ENCODE measurements around the gene SAMD4B.

The SAMD4B gene

GRCh38 chr19:39397360-39398296, 55.4 kb downstream of the SAMD4B start:
- peak; percentile 73 for DNase-seq

- no peak for DNase-seq
These were observed 56.2 kb downstream of the SAMD4B start for GRCh38 chr19:39398297-39398864.

DNA sequence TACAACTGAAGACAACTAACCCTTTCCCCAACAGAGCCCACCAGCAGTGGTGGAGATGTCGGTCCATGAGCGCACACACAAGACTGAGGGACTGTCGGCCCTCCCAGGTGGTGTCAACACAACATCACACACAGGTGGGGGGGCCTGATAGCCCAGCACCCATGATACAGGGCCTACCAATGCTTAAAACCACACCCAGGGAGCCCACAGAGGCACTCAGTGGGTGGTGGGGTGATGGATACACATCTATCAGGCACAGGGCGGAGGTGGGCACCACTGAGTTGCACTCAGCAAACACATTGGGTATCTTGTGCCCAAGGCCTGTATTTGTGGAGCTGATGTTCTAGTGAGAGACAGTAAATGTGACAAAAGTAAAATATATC, 57.4 kb downstream of the SAMD4B start:
- DNase-seq = no peak

GRCh38 chr19:39400061-39400460, 57.8 kb downstream of the SAMD4B start:
- DNase-seq = no peak

DNA sequence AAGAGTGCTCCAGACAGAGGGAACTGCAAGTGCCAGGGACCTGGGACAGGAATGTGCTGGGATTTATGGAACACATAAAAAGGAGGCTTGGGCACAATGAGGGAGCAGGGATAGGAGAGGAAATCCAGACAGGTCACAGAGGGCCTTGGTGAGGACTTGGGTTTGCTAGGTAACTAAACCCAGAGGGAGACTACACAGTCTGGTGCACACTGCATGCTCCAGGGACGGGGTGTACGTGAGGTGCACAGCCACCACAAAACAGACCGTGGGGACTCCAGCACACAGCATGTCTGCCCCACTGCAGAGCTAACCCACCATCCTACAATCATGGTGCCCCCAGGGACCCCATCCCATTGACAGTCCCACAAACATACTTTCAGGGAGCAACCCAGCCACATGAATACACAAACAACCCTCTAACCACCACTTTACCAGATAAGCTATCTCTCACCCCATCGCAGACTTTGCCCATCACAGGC, 58.9 kb downstream of the SAMD4B start:
- no peak for DNase-seq

- DNase-seq = no peak
These were observed 59.5 kb downstream of the SAMD4B start for GRCh38 chr19:39401549-39402345.

GRCh38 chr19:39402346-39403300, 60.4 kb downstream of the SAMD4B start:
- peak; percentile 39 for DNase-seq

GRCh38 chr19:39403331-39404312, 61.4 kb downstream of the SAMD4B start:
- DNase-seq = no peak

DNA sequence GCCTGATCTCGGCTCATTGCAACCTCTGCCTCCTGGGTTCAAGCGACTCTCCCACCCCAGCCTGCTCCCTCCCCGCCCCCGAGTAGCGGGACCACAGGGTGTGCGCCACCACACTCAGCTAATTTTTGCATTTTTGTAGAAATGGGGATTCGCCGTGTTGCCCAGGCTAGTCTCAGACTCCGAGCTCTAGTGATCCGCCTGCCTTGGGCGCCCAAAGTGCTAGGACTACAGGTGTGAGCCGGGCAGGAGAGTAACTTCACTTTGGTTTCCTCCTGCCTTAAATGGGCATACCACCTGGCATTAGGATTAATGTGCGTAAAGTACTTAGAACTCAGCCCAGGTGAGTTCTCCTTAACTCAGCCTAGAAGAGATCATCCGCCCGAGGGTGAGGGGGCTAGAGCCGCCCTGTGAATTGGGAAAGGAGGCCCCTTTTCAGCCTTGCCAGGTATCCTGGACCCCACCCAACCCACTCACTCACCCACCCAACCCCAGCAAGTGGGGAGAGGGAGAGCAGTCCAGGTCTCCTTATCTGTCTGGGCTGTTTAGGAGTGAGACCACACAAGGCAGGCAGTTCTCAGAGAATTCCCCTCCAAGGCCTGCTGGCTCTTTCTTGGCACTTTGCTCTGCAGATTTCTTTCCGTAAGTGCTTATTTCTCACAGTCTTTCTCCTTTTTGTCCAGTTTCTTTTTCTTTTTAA, 63.2 kb downstream of the SAMD4B start:
- no peak for DNase-seq

DNA sequence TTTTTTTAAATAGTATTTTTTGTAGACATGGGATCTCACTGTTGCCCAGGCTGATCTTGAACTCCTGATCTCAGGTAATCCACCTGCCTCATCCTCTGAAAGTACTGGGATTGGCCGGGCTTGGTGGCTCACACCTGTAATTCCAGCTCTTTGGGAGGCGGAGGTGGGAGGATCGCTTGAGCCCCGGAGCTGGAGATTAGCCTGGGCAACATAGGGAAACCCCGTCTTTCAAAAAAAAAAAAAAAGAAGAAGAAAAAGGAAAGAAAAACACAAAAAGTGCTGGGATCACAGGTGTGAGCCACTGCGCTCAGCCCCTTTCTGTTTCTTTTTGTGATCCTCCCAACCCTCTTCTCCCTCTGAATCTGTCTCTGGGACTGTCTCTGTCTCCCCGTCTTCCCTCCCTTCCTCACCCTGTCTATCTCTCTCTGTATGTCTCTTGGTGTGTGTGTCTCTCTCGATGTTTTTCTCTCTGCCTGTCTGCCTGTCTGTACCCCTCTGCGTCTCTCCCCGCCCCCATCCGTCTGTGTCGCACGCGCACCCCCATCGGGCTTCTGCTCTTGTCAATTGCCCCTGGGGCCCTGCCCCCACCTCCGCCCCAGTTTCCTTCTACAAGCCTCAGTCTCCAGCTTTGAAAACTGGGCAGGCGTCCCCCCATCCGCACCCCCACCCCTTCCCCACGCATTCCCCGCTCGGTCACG, 63.9 kb downstream of the SAMD4B start:
- DNase-seq = peak; percentile 38

GRCh38 chr19:39406656-39407409, 64.6 kb downstream of the SAMD4B start, which contains the start of gene ZFP36:
Gene ZFP36 (plus strand): TSS chr19:39406847. CDS start chr19:39406905, 58 bp downstream.
- DNase-seq = peak; percentile 48

- DNase-seq = no peak
These were observed 65.1 kb downstream of the SAMD4B start for GRCh38 chr19:39407410-39407659.

- no peak for DNase-seq
These were observed 65.6 kb downstream of the SAMD4B start for GRCh38 chr19:39407660-39408391.

GRCh38 chr19:39408392-39409207, 66.4 kb downstream of the SAMD4B start:
- DNase-seq = no peak

DNA sequence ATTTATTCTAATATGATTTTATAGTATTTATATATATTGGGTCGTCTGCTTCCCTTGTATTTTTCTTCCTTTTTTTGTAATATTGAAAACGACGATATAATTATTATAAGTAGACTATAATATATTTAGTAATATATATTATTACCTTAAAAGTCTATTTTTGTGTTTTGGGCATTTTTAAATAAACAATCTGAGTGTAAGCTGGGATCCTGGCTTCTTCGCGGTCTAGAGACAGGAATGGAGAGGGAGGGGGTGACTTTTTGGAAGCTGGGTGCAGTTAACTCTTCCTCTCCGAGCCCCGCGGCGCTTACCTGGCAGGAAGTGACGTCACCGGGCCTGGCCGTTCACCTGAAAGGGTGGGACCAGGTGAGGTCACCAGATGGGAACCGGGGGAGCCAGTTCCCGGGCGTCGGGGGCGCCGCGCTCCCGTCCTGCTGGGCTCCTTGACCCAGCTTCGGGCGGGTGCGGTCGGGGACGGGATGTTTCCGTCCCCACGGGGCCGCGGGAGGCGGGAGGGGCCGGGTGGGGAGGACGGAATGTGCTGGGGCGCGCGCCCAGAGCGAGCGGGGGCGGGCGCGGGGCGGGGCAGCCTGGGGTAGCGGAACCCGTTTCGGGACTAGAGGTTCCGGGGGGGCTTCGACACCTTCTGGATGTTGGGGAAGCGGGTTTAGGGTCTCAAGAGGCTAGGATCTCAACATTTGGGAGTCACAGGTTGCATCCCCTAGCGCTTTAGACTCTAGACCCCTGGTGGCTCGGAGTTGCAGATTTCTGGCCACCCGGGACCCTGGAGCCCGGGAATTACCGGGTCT, 67.2 kb downstream of the SAMD4B start:
- peak; percentile 10 for DNase-seq

- DNase-seq = no peak
These were observed 68.0 kb downstream of the SAMD4B start for GRCh38 chr19:39410017-39410830.
